Caco-2 (cell line): ENCODE data around the gene GFY. TPM values are rescaled to one million over a fixed set of nuclear protein-coding genes. Genes with fewer than 3 reads are reported as not detected.

ENCODE experiments used
- BruUV-seq: library from RNA; stranded (reverse); fragments of 400-500 nt; replicated peaks from 2 replicates; lab custom pipeline; 2021; lab: Mats Ljungman, UMichigan
- CTCF ChIA-PET: fragments of 300-600 bp; sonication (Branson Sonifier 250); formaldehyde crosslinking; loops from one replicate; lab custom pipeline; 2022; ENCODE audit warnings: antibody characterized with exemption; lab: Charles Lee
- POLR2A ChIA-PET: fragments of 300-600 bp; sonication (Branson Sonifier 250); formaldehyde crosslinking; loops from one replicate; lab custom pipeline; 2022; ENCODE audit warnings: antibody characterized with exemption; lab: Charles Lee
- DNase-seq, 2 experiments: peaks; one replicate each; pipeline versions ENCODE4 v3.0.0 to v3.0.0-alpha.2; 2020 to 2022
- H3K27me3 ChIP-seq: replicated peaks from 2 replicates; pipeline ENCODE4 v1.6.0; 2011; ENCODE audit warnings: low read length; ENCODE audit not compliant: control insufficient read depth, insufficient read depth
- H3K36me3 ChIP-seq: 2 replicates; pipeline ENCODE4 v1.5.1; 2011; ENCODE audit warnings: low read length; ENCODE audit not compliant: control insufficient read depth, insufficient read depth
- H3K4me1 ChIP-seq: fragments of 250-450 bp; sonication (Bioruptor Pico); 2 replicates; pipeline ENCODE4 v1.5.1; 2020; ENCODE audit warnings: mild to moderate bottlenecking
- H3K4me3 ChIP-seq: 2 replicates; pipeline ENCODE4 v1.5.1; 2011; ENCODE audit warnings: low read depth, mild to moderate bottlenecking, control low read depth, low read length
- H3K9me3 ChIP-seq: fragments of 250-450 bp; sonication (Bioruptor Pico); 2 replicates; pipeline ENCODE4 v1.5.1; 2020; ENCODE audit warnings: mild to moderate bottlenecking, moderate library complexity
- H3K27ac Mint-ChIP-seq: one replicate; pipeline ENCODE4 v1.8.0; 2022; ENCODE audit warnings: mixed read lengths; ENCODE audit not compliant: unreplicated experiment
- H3K27me3 Mint-ChIP-seq: one replicate; pipeline ENCODE4 v1.8.0; 2022; ENCODE audit warnings: mixed read lengths; ENCODE audit not compliant: insufficient read depth, unreplicated experiment
- H3K36me3 Mint-ChIP-seq: one replicate; pipeline ENCODE4 v1.8.0; 2022; ENCODE audit warnings: mild to moderate bottlenecking, mixed read lengths; ENCODE audit not compliant: insufficient read depth, unreplicated experiment
- H3K4me1 Mint-ChIP-seq: one replicate; pipeline ENCODE4 v1.8.0; 2022; ENCODE audit warnings: low read depth, mixed read lengths; ENCODE audit not compliant: unreplicated experiment
- H3K4me3 Mint-ChIP-seq: one replicate; pipeline ENCODE4 v1.8.0; 2022; ENCODE audit warnings: mild to moderate bottlenecking, moderate library complexity, mixed read lengths; ENCODE audit not compliant: unreplicated experiment
- H3K9me3 Mint-ChIP-seq: one replicate; pipeline ENCODE4 v1.8.0; 2022; ENCODE audit warnings: mixed read lengths; ENCODE audit not compliant: unreplicated experiment
- intact Hi-C: fragments of 100-400 bp; cut with micrococcal nuclease; formaldehyde crosslinking; loops from one replicate; pipeline ENCODE4 v1.10.0; 2022; ENCODE audit not compliant: unreplicated experiment
- total RNA-seq: library from RNA; stranded (reverse); gene quantifications from 2 replicates; pipeline ENCODE4 v1.2.3, GENCODE V29; 2022
- TF ChIP-seq, protein P1 (sequence below), 2 experiments: fragments of 200-600 bp in 1 of 2; IDR thresholded peaks; 1 replicate in 1 of 2; 2 replicates in 1 of 2; pipeline versions ENCODE4 v1.5.1 to v1.8.0; 2011 to 2022; ENCODE audit warnings: antibody characterized with exemption in 1 of 2, control low read depth in 1 of 2, inconsistent platforms in 1 of 2, low read depth in 1 of 2, low read length in 1 of 2, mild to moderate bottlenecking in 1 of 2, moderate library complexity in 1 of 2; ENCODE audit not compliant: insufficient read depth in 1 of 2, severe bottlenecking in 1 of 2, unreplicated experiment in 1 of 2

The GFY gene
- total RNA-seq, 1 experiment from 2014 or later, result 0.25 TPM

GRCh38 chr19:49400029-49400428 lies 25.2 kb upstream of the GFY start:
- no peak overlapping the region for H3K4me3 Mint-ChIP-seq
- TF ChIP-seq, protein P1, sequence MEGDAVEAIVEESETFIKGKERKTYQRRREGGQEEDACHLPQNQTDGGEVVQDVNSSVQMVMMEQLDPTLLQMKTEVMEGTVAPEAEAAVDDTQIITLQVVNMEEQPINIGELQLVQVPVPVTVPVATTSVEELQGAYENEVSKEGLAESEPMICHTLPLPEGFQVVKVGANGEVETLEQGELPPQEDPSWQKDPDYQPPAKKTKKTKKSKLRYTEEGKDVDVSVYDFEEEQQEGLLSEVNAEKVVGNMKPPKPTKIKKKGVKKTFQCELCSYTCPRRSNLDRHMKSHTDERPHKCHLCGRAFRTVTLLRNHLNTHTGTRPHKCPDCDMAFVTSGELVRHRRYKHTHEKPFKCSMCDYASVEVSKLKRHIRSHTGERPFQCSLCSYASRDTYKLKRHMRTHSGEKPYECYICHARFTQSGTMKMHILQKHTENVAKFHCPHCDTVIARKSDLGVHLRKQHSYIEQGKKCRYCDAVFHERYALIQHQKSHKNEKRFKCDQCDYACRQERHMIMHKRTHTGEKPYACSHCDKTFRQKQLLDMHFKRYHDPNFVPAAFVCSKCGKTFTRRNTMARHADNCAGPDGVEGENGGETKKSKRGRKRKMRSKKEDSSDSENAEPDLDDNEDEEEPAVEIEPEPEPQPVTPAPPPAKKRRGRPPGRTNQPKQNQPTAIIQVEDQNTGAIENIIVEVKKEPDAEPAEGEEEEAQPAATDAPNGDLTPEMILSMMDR (IDR thresholded peaks at IDR 0.05; ENCODE audit: insufficient read depth in 1 of 2, low read depth in 1 of 2, low read length in 1 of 2, severe bottlenecking in 1 of 2, unreplicated experiment in 1 of 2), result no peak
- H3K27ac Mint-ChIP-seq, result no peak overlapping the region
- H3K36me3 Mint-ChIP-seq, result no peaks in the 10 kb centered on the region
- POLR2A ChIA-PET, result no interaction called here
- H3K9me3 Mint-ChIP-seq, result no peaks in the 10 kb centered on the region
- peaks cover 28% of the 10 kb centered on the region for H3K4me1 ChIP-seq
- H3K4me3 ChIP-seq, result no peak overlapping the region
- peaks cover 13% of the 10 kb centered on the region for H3K4me1 Mint-ChIP-seq
- no TSS peak for BruUV-seq
- no peaks in the 10 kb centered on the region for H3K27me3 Mint-ChIP-seq
- DNase-seq, result peak in 1 of 2 experiments; percentile 45
- CTCF ChIA-PET, result no interaction called here
- no peaks in the 10 kb centered on the region for H3K27me3 ChIP-seq
- no peaks in the 10 kb centered on the region for H3K9me3 ChIP-seq
- intact Hi-C loops, result no loop called here
- H3K36me3 ChIP-seq, result no peaks in the 10 kb centered on the region

DNA sequence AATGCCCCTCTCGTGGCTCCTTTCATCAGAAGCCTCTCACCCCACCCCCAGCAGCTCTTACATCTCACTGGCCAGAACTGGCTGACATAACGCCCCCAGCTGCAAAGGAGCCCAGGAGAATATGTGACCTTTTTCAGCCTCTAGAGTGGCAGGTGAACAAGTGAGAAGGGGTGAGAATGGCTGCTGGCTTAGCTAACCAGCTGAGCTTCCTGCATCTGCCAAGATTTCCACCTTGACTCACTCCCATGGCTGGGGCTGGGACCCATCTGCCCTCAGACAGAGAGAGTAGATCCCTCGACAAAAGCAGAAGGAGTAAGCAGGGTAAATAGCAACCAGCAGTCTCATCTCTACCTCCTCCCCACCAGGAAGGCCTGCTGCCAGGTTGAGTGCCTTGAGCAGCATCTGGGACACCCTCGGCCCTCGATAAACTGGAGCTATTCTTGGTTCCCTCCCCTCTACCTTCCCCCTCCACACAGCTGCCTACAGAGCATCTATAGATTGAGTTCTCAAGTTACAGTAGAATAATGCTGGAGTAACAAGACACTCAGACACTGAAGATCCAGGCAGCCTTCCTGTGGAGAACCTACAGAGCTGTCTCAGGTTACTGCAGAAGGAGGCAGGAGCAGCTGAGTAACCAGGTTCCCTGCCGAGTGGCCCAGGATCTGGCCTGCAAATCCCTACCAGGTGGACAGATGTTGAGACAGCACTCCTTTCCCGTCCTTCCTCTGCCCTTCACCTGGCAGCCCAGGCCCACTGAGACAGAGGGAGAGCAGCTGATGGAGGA lies 21.6 kb upstream of the GFY start:
- no peaks in the 10 kb centered on the region for H3K9me3 Mint-ChIP-seq
- DNase-seq, result no peak
- Histone ChIP-seq H3K4me1 (peaks cover 13% of the 10 kb centered on the region), H3K36me3 (no peaks in the 10 kb centered on the region), H3K4me3 (no peak overlapping the region), H3K9me3 (no peaks in the 10 kb centered on the region), H3K27me3 (no peaks in the 10 kb centered on the region)
- intact Hi-C loops, result no loop called here
- peaks cover 6% of the 10 kb centered on the region for H3K27me3 Mint-ChIP-seq
- no TSS peak for BruUV-seq
- ChIA-PET POLR2A (no interaction called here), CTCF (no interaction called here)
- H3K4me3 Mint-ChIP-seq, result no peak overlapping the region
- TF ChIP-seq, protein P1 (IDR thresholded peaks at IDR 0.05; ENCODE audit: insufficient read depth in 1 of 2, low read depth in 1 of 2, low read length in 1 of 2, severe bottlenecking in 1 of 2, unreplicated experiment in 1 of 2), result no peak
- peaks cover 4% of the 10 kb centered on the region for H3K4me1 Mint-ChIP-seq
- no peak overlapping the region for H3K27ac Mint-ChIP-seq
- peaks cover 6% of the 10 kb centered on the region for H3K36me3 Mint-ChIP-seq

GRCh38 chr19:49407079-49407478 lies 18.1 kb upstream of the GFY start:
- peaks cover 6% of the 10 kb centered on the region for H3K27me3 Mint-ChIP-seq
- BruUV-seq, result no TSS peak
- CTCF ChIA-PET, result no interaction called here

More at GRCh38 chr19:49407079-49407478, 18.1 kb upstream of the GFY start:
- Histone ChIP-seq H3K9me3 (no peaks in the 10 kb centered on the region), H3K36me3 (no peaks in the 10 kb centered on the region), H3K4me3 (no peak overlapping the region), H3K27me3 (no peaks in the 10 kb centered on the region), H3K4me1 (no peaks in the 10 kb centered on the region)
- Mint-ChIP-seq H3K4me1 (no peaks in the 10 kb centered on the region), H3K27ac (no peak overlapping the region), H3K36me3 (peaks cover 6% of the 10 kb centered on the region), H3K4me3 (no peak overlapping the region), H3K9me3 (no peaks in the 10 kb centered on the region)
- TF ChIP-seq, protein P1 (IDR thresholded peaks at IDR 0.05; ENCODE audit: insufficient read depth in 1 of 2, low read depth in 1 of 2, low read length in 1 of 2, severe bottlenecking in 1 of 2, unreplicated experiment in 1 of 2), result no peak
- no peak for DNase-seq
- POLR2A ChIA-PET, result no interaction called here
- intact Hi-C loops, result no loop called here
